Endometrial microvascular endothelial cells (primary cell): ENCODE measurements around the gene FOSL2. TPM values are rescaled to one million over a fixed set of nuclear protein-coding genes. Genes with fewer than 3 reads are reported as not detected.

ENCODE experiments used
- in situ Hi-C: cut with HindIII; loops from 2 replicates; pipeline ENCODE4 v1.10.0; 2017; ENCODE audit warnings: low sequenced_read_pairs, low pct_unique_long_range_greater_than_20kb; ENCODE audit errors: inconsistent ontology term
- total RNA-seq: library from RNA; depleted of rRNA; stranded (reverse); fragments of >200 nt; gene quantifications from one replicate; pipeline ENCODE4 v1.2.3, GENCODE V29; 2015; ENCODE audit errors: inconsistent ontology term

The FOSL2 gene
- total RNA-seq, 1 donor from 2014 or later = 70.6 TPM

GRCh38 chr2:28405537-28405936 lies 12.9 kb downstream of the FOSL2 start:
- in situ Hi-C loops = loop anchor here (25.0 kb wide), 1 partner anchor 643 kb away; the partner anchor contains the start of gene MRPL33

- in situ Hi-C loops = loop anchor here (25.0 kb wide), 1 partner anchor 644 kb away; the partner anchor contains the start of gene MRPL33
These were observed 13.8 kb downstream of the FOSL2 start for GRCh38 chr2:28406276-28407096.

GRCh38 chr2:28407131-28407975 lies 14.7 kb downstream of the FOSL2 start:
- in situ Hi-C loops = loop anchor here (25.0 kb wide), 1 partner anchor 645 kb away; the partner anchor contains the start of gene MRPL33

GRCh38 chr2:28407976-28408690 lies 15.5 kb downstream of the FOSL2 start:
- in situ Hi-C loops = loop anchor here (25.0 kb wide), 1 partner anchor 646 kb away; the partner anchor contains the start of gene MRPL33

- in situ Hi-C loops = loop anchor here (25.0 kb wide), 1 partner anchor 647 kb away; the partner anchor contains the start of gene MRPL33
These were observed 16.3 kb downstream of the FOSL2 start for GRCh38 chr2:28408764-28409599.

- in situ Hi-C loops = loop anchor here (25.0 kb wide), 1 partner anchor 649 kb away; the partner anchor contains the start of gene MRPL33
These were observed 18.6 kb downstream of the FOSL2 start for GRCh38 chr2:28411166-28411755.

GRCh38 chr2:28411956-28412609 lies 19.4 kb downstream of the FOSL2 start:
- in situ Hi-C loops = loop anchor here (25.0 kb wide), 1 partner anchor 650 kb away; the partner anchor contains the start of gene MRPL33

- in situ Hi-C loops = loop anchor here (25.0 kb wide), 1 partner anchor 650 kb away; the partner anchor contains the start of gene MRPL33
These were observed 20.0 kb downstream of the FOSL2 start for GRCh38 chr2:28412625-28413151.

- in situ Hi-C loops = loop anchor here (25.0 kb wide), 1 partner anchor 651 kb away; the partner anchor contains the start of gene MRPL33
These were observed 20.7 kb downstream of the FOSL2 start for GRCh38 chr2:28413152-28413898.

GRCh38 chr2:28413899-28414295 lies 21.2 kb downstream of the FOSL2 start:
- in situ Hi-C loops = loop anchor here (25.0 kb wide), 1 partner anchor 652 kb away; the partner anchor contains the start of gene MRPL33

GRCh38 chr2:28414583-28414982 lies 21.9 kb downstream of the FOSL2 start:
- in situ Hi-C loops = loop anchor here (25.0 kb wide), 1 partner anchor 652 kb away; the partner anchor contains the start of gene MRPL33

- in situ Hi-C loops = loop anchor here (25.0 kb wide), 1 partner anchor 653 kb away; the partner anchor contains the start of gene MRPL33
These were observed 22.4 kb downstream of the FOSL2 start for GRCh38 chr2:28415010-28415409.

- in situ Hi-C loops = loop anchor here (25.0 kb wide), 1 partner anchor 653 kb away; the partner anchor contains the start of gene MRPL33
These were observed 23.1 kb downstream of the FOSL2 start for GRCh38 chr2:28415715-28416114.

GRCh38 chr2:28419003-28419402 lies 26.3 kb downstream of the FOSL2 start:
- in situ Hi-C loops = loop anchor here (25.0 kb wide), 1 partner anchor 657 kb away; the partner anchor contains the start of gene MRPL33

GRCh38 chr2:28419443-28420270 lies 27.0 kb downstream of the FOSL2 start:
- in situ Hi-C loops = loop anchor here (25.0 kb wide), 1 partner anchor 657 kb away; the partner anchor contains the start of gene MRPL33
